Stimulated activated CD8-positive, alpha-beta memory T cell treated with anti-CD3 and anti-CD28 coated beads, Interleukin-15, amount 100 ng/mL, for 4 hours (primary cell): Measurements from ENCODE around the gene GALNT2.

ENCODE experiments used
- DNase-seq, 2 donors: peaks; one replicate each; pipeline ENCODE4 v3.0.0-alpha.2; 2020; ENCODE audit warnings: low read depth in 2 of 2

The GALNT2 gene

GRCh38 chr1:230317823-230318819, 251.1 kb downstream of the GALNT2 start:
- no peak for DNase-seq

- no peak for DNase-seq
Measured at GRCh38 chr1:230319014-230319747, 252.1 kb downstream of the GALNT2 start.

GRCh38 chr1:230320804-230321203, 253.8 kb downstream of the GALNT2 start:
- DNase-seq: no peak

DNA sequence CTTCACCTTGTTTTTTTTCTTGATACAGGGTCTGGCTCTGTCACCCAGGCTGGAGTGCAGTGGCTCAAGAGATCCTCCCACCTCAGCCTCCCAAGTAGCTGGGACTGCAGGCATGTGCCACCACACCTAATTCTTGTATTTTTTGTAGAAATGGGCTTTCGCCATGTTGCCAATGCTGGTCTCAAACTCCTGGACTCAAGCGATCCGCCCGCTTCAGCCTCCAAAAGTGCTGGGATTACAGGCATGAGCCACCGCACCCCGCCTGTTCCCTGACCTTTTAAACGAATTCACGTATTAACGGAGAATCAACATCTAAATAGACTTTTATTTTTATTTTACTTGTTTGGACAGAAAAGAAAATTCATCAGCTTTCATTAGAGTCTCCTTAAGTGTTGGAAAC, 254.3 kb downstream of the GALNT2 start:
- no peak for DNase-seq

GRCh38 chr1:230321741-230322420, 254.8 kb downstream of the GALNT2 start:
- no peak for DNase-seq

- DNase-seq: no peak
Measured at GRCh38 chr1:230322421-230322756, 255.4 kb downstream of the GALNT2 start.

GRCh38 chr1:230322967-230323547, 256.0 kb downstream of the GALNT2 start:
- no peak for DNase-seq

DNA sequence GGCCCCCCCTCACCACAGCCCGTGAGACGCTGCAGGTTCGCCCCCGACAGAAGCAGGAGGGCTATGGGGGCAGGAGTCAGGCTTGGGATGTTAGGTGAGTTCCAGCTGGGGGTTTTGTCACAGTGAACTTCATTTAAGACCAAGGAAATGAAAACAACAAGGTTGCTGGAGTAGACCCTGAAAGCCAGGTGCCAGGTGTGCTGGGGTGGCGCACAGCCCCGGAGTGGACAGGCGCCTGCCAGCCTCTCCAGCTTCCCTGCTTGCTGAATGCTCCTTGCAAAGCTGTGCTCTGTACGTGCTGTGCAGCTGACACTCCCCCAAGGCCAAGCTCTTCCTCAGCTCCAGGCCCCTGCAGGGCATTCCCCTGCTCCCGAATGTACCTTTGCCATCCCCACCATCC, 256.6 kb downstream of the GALNT2 start:
- no peak for DNase-seq

DNA sequence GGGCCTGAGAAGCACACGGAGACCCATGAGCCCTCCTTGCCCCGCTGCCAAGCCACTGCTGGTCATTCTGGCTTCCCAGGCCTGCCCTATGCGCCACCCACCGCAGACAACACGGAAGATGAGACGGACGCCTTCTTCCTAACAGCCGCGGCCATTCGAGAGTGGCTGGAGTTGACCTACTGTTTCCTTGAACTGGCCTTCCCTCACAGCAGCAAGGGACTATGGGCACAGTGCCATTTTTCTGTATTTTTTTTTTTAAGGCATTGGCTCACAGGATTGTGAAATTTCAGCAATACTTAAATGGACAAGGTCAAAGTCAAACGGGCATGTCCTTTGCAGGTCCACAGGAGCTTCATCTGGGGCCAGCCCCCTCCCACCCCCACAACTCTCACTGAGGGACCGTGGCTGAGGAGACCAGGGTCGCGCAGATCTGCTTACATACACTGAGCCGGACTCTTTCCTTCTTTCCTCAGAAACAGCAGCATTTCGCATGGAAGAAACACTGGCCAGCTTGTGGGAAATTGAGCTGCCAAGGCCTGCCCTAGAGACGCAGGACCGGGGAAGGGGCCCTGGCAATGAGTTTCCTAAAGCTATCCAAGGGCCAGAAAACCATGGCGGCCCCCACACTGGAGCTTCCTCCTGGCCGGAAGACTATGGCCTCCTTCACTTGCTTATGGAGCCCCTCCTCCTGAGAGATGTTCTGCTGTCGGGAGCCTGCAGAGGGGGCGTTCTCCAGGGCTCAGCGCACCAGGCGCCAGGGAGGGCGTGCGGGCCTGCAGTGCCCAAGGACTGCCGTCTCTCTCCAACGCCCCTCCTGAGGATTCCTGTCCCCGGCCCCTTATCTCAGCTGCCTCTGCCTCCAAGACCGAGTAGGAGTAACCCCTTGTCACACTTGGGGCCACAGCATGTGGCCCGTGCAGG, 260.2 kb downstream of the GALNT2 start:
- DNase-seq: no peak

- DNase-seq: no peak
Measured at GRCh38 chr1:230327892-230328284, 260.9 kb downstream of the GALNT2 start.

GRCh38 chr1:230328342-230329015, 261.4 kb downstream of the GALNT2 start:
- DNase-seq: no peak

DNA sequence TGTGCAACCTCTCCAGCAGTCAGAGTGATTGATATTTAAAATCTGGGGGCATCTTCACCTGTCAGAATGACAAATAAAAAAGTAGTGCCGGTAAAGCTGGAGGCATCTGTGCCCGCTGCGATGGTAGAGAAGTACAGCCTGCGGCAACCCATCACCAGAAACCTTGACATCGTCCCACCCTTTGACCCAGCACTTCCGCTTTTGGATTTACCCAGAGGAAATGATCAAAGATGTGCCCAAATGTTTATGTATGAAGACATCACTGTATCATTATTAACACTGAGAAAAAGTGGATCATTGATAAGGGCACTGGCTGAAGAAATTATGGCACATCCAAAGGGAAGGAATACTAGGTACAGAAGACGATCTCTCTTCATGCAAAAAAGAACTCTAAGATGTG, 263.1 kb downstream of the GALNT2 start:
- DNase-seq: no peak
